Endothelial cell of umbilical vein (primary cell): ENCODE measurements around the gene ALG8. TPM values are rescaled to one million over a fixed set of nuclear protein-coding genes. Genes with fewer than 3 reads are reported as not detected.

Experiments
- BruUV-seq: library from RNA; stranded (reverse); fragments of 400-500 nt; replicated peaks from 2 replicates; lab custom pipeline; 2021; lab: Mats Ljungman, UMichigan
- CTCF ChIA-PET: fragments of 300-600, 350-600 bp; sonication (Branson Sonifier 250); formaldehyde crosslinking; loops from one replicate; lab custom pipeline; 2021; ENCODE audit warnings: antibody characterized with exemption, inconsistent platforms; lab: Charles Lee
- POLR2A ChIA-PET: fragments of 300-600, 350-600 bp; sonication (Branson Sonifier 250); formaldehyde crosslinking; loops from one replicate; lab custom pipeline; 2021; ENCODE audit warnings: antibody characterized with exemption, inconsistent platforms; lab: Charles Lee
- DNase-seq: peaks from one replicate; pipeline ENCODE4 v3.0.0-alpha.2; 2011; ENCODE audit warnings: low read depth, low spot score
- FAIRE-seq: peaks from 2 replicates; lab custom pipeline; 2011; peaks lifted over from hg19 to GRCh38; lab: Jason Lieb, UNC
- H2AFZ ChIP-seq: 2 replicates; pipeline ENCODE4 v1.6.0; 2012; ENCODE audit warnings: low read depth, low read length, control low read depth, inconsistent platforms
- H3K27ac ChIP-seq: 2 replicates; pipeline ENCODE4 v1.5.1; 2011; ENCODE audit warnings: low read depth, mild to moderate bottlenecking, control low read depth, low read length, moderate library complexity; ENCODE audit not compliant: insufficient read depth
- H3K27me3 ChIP-seq, 2 experiments: 2 replicates each; pipeline versions ENCODE4 v1.6.0 to v1.6.1; 2011; ENCODE audit warnings: low read length in 2 of 2, mixed read lengths in 1 of 2; ENCODE audit not compliant: control insufficient read depth in 2 of 2, insufficient read depth in 2 of 2
- H3K36me3 ChIP-seq, 2 experiments: 2 replicates in 1 of 2; 3 replicates in 1 of 2; pipeline ENCODE4 v1.5.1; 2011; ENCODE audit warnings: low read length in 2 of 2, mild to moderate bottlenecking in 1 of 2, moderate library complexity in 1 of 2; ENCODE audit not compliant: control insufficient read depth in 2 of 2, insufficient read depth in 2 of 2; ENCODE audit errors: extremely low read depth in 1 of 2
- H3K4me1 ChIP-seq: 3 replicates; pipeline ENCODE4 v1.5.1; 2011; ENCODE audit warnings: mild to moderate bottlenecking, low read length; ENCODE audit not compliant: control insufficient read depth, insufficient read depth; ENCODE audit errors: extremely low read depth
- H3K4me2 ChIP-seq: 2 replicates; pipeline ENCODE4 v1.6.1; 2011; ENCODE audit warnings: low read length, control low read depth, mixed read lengths; ENCODE audit not compliant: insufficient read depth
- H3K4me3 ChIP-seq, 3 experiments: fragments of 200-600 bp in 1 of 3; sonication (generic), shearing (Covaris generic) in 1 of 3; replicated peaks in 1 of 3; 2 replicates each; pipeline ENCODE4 v1.5.1; 2011 to 2016; ENCODE audit warnings: control low read depth in 3 of 3, low read length in 3 of 3, mild to moderate bottlenecking in 2 of 3, inconsistent platforms in 1 of 3, low read depth in 1 of 3, moderate library complexity in 1 of 3; ENCODE audit not compliant: insufficient read depth in 1 of 3
- H3K79me2 ChIP-seq: 2 replicates; pipeline ENCODE4 v1.6.0; 2012; ENCODE audit warnings: low read length, inconsistent platforms; ENCODE audit not compliant: control insufficient read depth, insufficient read depth
- H3K9ac ChIP-seq: replicated peaks from 2 replicates; pipeline ENCODE3; 2011; ENCODE audit warnings: low read length, control low read depth; ENCODE audit not compliant: insufficient read depth; ENCODE audit errors: extremely low read depth
- H3K9me1 ChIP-seq: replicated peaks from 3 replicates; pipeline ENCODE4 v1.6.0; 2011; ENCODE audit warnings: mild to moderate bottlenecking, low read length; ENCODE audit not compliant: control insufficient read depth, insufficient read depth; ENCODE audit errors: extremely low read depth
- H3K9me3 ChIP-seq: replicated peaks from 2 replicates; pipeline ENCODE4 v1.5.1; 2012; ENCODE audit warnings: low read length, inconsistent platforms; ENCODE audit not compliant: control insufficient read depth, insufficient read depth
- H4K20me1 ChIP-seq: replicated peaks from 2 replicates; pipeline ENCODE3; 2011; ENCODE audit warnings: mild to moderate bottlenecking, low read length; ENCODE audit not compliant: control insufficient read depth, insufficient read depth; ENCODE audit errors: extremely low read depth
- CTCF ChIP-seq, 2 donors: IDR thresholded peaks; 1 replicate in 1 of 2; 2 replicates in 1 of 2; pipeline ENCODE4 v1.5.1; 2011; ENCODE audit warnings: low read length in 2 of 2, mild to moderate bottlenecking in 2 of 2, moderate library complexity in 2 of 2, control low read depth in 1 of 2, inconsistent platforms in 1 of 2, low read depth in 1 of 2; ENCODE audit not compliant: insufficient read depth in 1 of 2; ENCODE audit errors: extremely low read depth in 1 of 2
- EZH2 ChIP-seq: IDR thresholded peaks from 2 replicates; pipeline ENCODE4 v1.6.1; 2012; ENCODE audit warnings: borderline replicate concordance, low read depth, mild to moderate bottlenecking, moderate library complexity, low read length, inconsistent platforms; ENCODE audit not compliant: severe bottlenecking
- FOS ChIP-seq: IDR thresholded peaks from 2 replicates; pipeline ENCODE4 v1.6.1; 2011; ENCODE audit warnings: mild to moderate bottlenecking, low read length, moderate library complexity, borderline replicate concordance; ENCODE audit not compliant: insufficient read depth
- GATA2 ChIP-seq: IDR thresholded peaks from 2 replicates; pipeline ENCODE4 v1.7.0; 2011; ENCODE audit warnings: low read depth, mild to moderate bottlenecking, moderate library complexity, mixed read lengths, low read length; ENCODE audit not compliant: insufficient read length, insufficient read depth
- JUN ChIP-seq: IDR thresholded peaks from 2 replicates; pipeline ENCODE4 v1.6.1; 2011; ENCODE audit warnings: borderline replicate concordance, low read depth; ENCODE audit not compliant: insufficient read length, insufficient read depth
- MYC ChIP-seq: IDR thresholded peaks from one replicate; pipeline ENCODE4 v1.6.1; 2011; ENCODE audit warnings: mild to moderate bottlenecking, low read depth, low read length
- POLR2A ChIP-seq: IDR thresholded peaks from 2 replicates; pipeline ENCODE4 v1.6.1; 2012; ENCODE audit warnings: low read depth, mild to moderate bottlenecking, control low read depth, low read length
- POLR2AphosphoS5 ChIP-seq: IDR thresholded peaks from 2 replicates; pipeline ENCODE4 v1.6.1; 2012; ENCODE audit warnings: low read depth, mild to moderate bottlenecking, control low read depth, low read length, moderate library complexity; ENCODE audit not compliant: insufficient read depth
- dilution Hi-C: fragments of 300-500 bp; cut with MboI; formaldehyde crosslinking; loops from one replicate; pipeline ENCODE4 v1.15.0; 2019; ENCODE audit warnings: low sequenced_read_pairs; ENCODE audit not compliant: extremely low pct_ligation_motif_present
- intact Hi-C: fragments of 100-400 bp; cut with micrococcal nuclease; formaldehyde crosslinking; loops from one replicate; pipeline ENCODE4 v1.10.0; 2022
- polyA plus RNA-seq, 4 experiments: library from polyadenylated mRNA; depleted of rRNA in 3 of 4; stranded (reverse) in 3 of 4; unstranded in 1 of 4; fragments of >200 nt; gene quantifications; 2 replicates each; pipeline versions ENCODE4 v1.2.1 to v1.2.3, GENCODE V29; 2011 to 2012; ENCODE audit warnings: missing spikeins in 1 of 4
- total RNA-seq: library from RNA; stranded (reverse); gene quantifications from 2 replicates; pipeline ENCODE4 v1.2.3, GENCODE V29; 2021
- TF ChIP-seq, protein P1 (sequence below): IDR thresholded peaks from 2 replicates; pipeline ENCODE4 v1.6.1; 2011; ENCODE audit not compliant: insufficient read depth, insufficient read length

ALG8 gene
- total and polyA plus RNA-seq, 2 donors (not counting 3 experiments of a cell fraction or from before 2014, with no cell fraction given): 43.9 to 48.2 TPM

DNA sequence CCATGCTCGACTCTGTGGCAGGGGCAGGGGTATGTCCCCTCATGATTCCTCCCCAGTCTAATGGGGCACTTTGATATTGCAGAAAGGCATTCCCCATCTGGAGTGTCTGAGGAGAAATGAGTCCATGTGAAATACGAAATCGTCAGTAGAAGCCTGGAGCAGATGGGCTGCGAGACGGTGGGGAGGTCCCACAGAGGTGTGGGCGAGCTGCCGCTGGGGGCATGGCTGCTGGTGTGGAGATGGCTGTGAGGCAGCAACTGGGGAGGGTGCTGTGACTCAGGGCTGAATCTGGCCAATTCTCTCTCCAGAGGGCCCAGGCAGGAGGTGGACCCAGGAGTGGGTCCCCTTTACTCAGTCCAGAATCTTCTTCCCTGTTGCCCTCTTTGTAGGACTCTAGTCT is 37.8 kb upstream of the ALG8 start:
- ChIA-PET CTCF (interaction anchor here (0.9 to 1.4 kb wide), 2 partner anchors 11 to 388 kb away, joined by 3 read pairs; partner anchors contain the start of gene KCTD21), POLR2A (no interaction called here)
- H3K9me3 ChIP-seq: no peaks in the 10 kb centered on the region
- DNase-seq: no peak
- H3K36me3 ChIP-seq: peaks cover 0 to 10% of the 10 kb centered on the region in 2 experiments
- H3K4me2 ChIP-seq: no peak overlapping the region
- intact Hi-C loops (no loop called here), dilution Hi-C loops (no loop called here)
- no peaks in the 10 kb centered on the region for H3K79me2 ChIP-seq
- H2AFZ ChIP-seq: no peak overlapping the region
- H3K9ac ChIP-seq: no peak overlapping the region
- H3K9me1 ChIP-seq: no peaks in the 10 kb centered on the region
- FAIRE-seq: no peak
- no peak overlapping the region for H3K27ac ChIP-seq
- no peaks in the 10 kb centered on the region for H3K27me3 ChIP-seq
- H3K4me1 ChIP-seq: no peaks in the 10 kb centered on the region
- no TSS peak for BruUV-seq
- H3K4me3 ChIP-seq: no peak overlapping the region
- TF ChIP-seq MYC (no peak), GATA2 (no peak), FOS (no peak), POLR2A (no peak), POLR2AphosphoS5 (no peak), JUN (no peak), CTCF (IDR thresholded peaks at IDR 0.05; ENCODE audit: extremely low read depth in 1 of 2, insufficient read depth in 1 of 2, low read depth in 1 of 2, low read length in 2 of 2) (no peak), EZH2 (no peak)
- TF ChIP-seq, protein P1, sequence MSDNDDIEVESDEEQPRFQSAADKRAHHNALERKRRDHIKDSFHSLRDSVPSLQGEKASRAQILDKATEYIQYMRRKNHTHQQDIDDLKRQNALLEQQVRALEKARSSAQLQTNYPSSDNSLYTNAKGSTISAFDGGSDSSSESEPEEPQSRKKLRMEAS: no peak
- H4K20me1 ChIP-seq: no peaks in the 10 kb centered on the region
